WI38 (cell line): ENCODE data around the gene SENP3.

Source experiments
- H3K4me3 ChIP-seq: 2 replicates; pipeline ENCODE4 v1.5.1; 2011; ENCODE audit warnings: low read depth, mild to moderate bottlenecking, control low read depth, low read length
- TF ChIP-seq, protein P1 (sequence below): IDR thresholded peaks from 2 replicates; pipeline ENCODE4 v1.5.1; 2012; ENCODE audit warnings: low read depth, mild to moderate bottlenecking, control low read depth, low read length

The SENP3 gene

DNA sequence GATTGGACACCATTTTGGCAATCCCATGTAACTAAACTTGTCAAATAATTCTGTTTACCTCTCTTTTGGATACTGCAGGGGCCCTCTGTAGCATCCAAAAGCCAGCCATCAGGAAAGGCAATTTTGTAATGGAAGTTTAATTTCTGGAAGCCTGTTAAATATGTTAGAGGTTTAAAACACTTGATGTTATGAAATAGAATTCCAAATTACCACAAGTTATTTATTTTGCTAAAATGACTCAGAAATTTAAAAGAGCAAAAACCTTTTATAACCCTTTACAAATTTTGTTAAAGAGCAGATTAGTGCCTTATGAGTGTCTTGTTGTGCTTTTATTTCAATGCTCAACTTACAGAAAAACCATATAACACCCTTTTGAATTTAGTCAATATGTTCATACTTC lies 32.9 kb upstream of the SENP3 start:
- TF ChIP-seq, protein P1, sequence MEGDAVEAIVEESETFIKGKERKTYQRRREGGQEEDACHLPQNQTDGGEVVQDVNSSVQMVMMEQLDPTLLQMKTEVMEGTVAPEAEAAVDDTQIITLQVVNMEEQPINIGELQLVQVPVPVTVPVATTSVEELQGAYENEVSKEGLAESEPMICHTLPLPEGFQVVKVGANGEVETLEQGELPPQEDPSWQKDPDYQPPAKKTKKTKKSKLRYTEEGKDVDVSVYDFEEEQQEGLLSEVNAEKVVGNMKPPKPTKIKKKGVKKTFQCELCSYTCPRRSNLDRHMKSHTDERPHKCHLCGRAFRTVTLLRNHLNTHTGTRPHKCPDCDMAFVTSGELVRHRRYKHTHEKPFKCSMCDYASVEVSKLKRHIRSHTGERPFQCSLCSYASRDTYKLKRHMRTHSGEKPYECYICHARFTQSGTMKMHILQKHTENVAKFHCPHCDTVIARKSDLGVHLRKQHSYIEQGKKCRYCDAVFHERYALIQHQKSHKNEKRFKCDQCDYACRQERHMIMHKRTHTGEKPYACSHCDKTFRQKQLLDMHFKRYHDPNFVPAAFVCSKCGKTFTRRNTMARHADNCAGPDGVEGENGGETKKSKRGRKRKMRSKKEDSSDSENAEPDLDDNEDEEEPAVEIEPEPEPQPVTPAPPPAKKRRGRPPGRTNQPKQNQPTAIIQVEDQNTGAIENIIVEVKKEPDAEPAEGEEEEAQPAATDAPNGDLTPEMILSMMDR, result no peak
- H3K4me3 ChIP-seq, result no peak overlapping the region

DNA sequence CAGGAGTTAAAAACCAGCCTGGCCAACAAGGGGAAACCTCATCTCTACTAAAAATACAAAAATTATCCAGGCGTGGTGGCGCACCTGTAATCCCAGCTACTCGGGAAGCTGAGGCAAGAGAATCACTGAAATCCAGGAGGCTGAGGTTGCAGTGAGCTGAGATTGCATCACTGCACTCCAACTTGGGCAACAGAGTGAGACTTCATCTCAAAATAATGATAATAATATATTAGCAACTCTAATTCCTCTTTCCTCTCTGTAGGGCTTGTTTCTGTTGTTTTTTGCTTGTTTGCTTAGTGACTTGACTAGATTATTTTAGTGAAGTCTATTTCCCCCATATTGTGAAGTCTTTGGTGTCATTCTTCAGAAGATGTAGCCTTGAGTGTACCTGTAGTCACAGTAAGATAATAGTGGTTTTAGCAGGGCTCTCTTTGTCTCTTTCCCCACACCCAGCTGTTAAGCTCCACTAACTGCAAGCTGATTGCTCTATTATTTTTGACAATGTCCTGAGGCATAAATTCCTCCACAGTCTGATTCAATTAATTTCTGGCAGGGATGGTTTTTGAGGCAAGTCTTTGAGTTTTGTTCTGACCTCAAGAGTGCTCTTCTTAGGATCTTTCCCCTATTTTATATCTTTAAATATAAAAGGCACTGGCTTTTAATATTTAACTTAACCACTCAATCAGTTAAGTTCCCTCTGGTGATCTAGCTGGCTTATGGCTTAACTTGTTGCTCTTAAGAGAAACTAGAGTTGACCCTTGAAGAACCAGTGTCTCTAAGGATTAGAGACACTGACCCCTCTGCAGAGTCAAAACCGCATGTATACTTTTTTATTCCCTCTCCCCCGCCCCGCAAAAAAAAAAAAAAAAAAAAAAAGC lies 31.5 kb upstream of the SENP3 start:
- no peak overlapping the region for H3K4me3 ChIP-seq
- TF ChIP-seq, protein P1, result no peak

DNA sequence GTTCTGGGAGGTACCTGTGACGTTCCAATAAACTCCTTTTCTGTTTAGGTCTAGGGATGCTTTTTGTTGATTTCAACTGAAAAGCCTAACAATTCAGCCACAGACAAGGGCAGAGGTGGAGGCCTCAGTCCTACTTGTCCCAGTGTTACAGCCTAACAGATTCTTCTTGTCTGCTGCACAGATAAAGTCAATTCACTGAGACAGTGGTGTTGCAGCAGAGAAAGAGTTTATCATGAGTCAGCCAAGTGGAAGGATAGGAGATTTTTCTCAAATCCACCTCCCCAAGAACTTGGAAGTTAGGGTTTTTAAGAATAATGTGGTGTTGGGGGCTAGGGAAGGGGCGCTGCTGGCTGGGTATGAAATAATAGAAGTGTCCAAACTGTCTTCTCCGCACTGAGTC lies 23.7 kb upstream of the SENP3 start:
- no peak overlapping the region for H3K4me3 ChIP-seq
- TF ChIP-seq, protein P1, result no peak

DNA sequence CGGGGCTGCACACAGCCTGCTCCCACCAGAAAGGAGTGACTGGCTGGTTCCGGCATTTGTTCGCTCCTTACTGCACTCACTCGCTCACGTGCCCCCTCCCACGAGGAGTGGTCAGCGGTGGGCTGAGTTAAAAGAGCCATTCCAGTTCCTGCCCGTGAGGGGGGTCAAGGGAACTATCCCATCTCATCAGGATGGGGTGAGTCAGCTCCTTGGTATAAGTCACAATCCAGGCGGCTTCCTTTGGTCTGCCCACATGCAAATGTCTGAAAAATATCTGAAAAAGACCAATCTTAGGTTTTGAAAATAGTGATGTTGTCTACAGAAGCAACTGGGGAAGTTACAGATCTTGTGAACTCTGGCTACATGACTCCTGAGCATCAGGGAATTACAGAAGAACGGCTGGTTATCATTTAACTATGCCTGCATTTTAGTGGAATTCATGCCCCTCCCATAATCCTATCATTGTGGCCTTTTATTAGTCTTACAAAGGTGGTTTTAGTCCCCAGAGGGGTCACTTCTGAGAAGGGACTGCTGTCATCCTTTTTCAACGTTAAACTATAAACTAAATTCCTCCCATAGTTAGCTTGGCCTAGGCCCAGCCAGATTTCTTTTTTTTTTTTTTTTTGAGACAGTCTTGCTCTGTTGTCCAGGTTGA lies 22.7 kb upstream of the SENP3 start:
- TF ChIP-seq, protein P1, result no peak
- no peak overlapping the region for H3K4me3 ChIP-seq

DNA sequence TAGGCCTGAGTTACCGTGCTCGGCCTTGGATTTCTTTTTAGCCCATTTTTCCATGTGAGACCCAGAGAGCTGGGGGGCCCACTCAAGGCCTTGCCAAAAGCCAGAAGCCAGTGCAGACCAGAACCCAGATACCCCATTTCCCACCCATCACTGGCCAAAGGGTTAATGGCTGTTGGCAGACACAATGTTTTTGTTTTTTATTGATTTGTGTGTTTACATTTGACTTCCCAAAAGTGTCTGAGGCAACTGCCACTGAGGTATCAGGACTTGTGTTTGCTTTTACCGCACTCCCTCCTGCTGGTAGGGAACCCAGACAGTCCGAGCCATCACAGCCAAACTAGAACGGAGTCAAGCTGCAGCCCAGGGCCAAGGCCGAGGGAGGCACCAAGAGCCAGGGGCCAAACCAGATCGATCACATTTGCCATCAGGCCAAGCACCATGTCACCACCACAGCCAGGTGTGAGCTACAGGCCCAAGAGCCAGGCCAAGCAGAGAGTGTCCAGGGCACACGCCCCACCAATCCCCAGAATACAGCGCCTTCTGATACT lies 20.6 kb upstream of the SENP3 start:
- TF ChIP-seq, protein P1, result no peak
- no peak overlapping the region for H3K4me3 ChIP-seq

DNA sequence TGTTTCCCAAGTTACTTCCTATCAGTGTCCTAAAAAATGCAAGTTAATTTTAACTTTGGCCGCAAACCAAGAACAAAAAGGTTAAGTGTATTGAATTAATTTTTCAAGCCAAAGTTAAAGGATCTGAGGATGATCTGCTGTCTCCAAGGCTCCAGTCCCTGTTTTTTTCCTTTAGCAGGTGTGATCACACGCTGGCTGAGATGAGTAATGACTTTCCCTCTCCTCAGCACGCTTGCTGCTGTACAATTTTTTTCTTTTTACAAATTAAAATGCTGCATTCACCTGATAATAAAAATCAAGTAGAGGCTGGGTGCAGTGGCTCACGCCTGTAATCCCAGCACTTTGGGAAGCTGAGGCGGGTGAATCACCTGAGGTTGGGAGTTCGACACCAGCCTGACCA lies 16.8 kb upstream of the SENP3 start:
- no peak overlapping the region for H3K4me3 ChIP-seq
- TF ChIP-seq, protein P1, result no peak
